GM18499 (cell line): ENCODE measurements around the gene PDZRN4.

Experiments
- ATAC-seq: cut with Tn5 transposase; IDR thresholded peaks from one replicate; pipeline ENCODE4 v1.9.1; 2021; ENCODE audit warnings: moderate number of reproducible peaks; ENCODE audit not compliant: insufficient read depth, unreplicated experiment

The PDZRN4 gene

GRCh38 chr12:41339784-41340183, 151.7 kb downstream of the PDZRN4 start:
- ATAC-seq: no peak

- no peak for ATAC-seq
Measured at GRCh38 chr12:41344776-41345470, 156.8 kb downstream of the PDZRN4 start.

GRCh38 chr12:41348198-41348597, 160.1 kb downstream of the PDZRN4 start:
- ATAC-seq: no peak

GRCh38 chr12:41356181-41356580, 168.1 kb downstream of the PDZRN4 start:
- ATAC-seq: no peak

GRCh38 chr12:41361738-41362137, 173.6 kb downstream of the PDZRN4 start:
- no peak for ATAC-seq

- no peak for ATAC-seq
Measured at GRCh38 chr12:41362510-41362909, 174.4 kb downstream of the PDZRN4 start.

GRCh38 chr12:41362931-41363330, 174.8 kb downstream of the PDZRN4 start:
- ATAC-seq: no peak

- ATAC-seq: no peak
Measured at GRCh38 chr12:41364211-41364610, 176.1 kb downstream of the PDZRN4 start.

- ATAC-seq: no peak
Measured at GRCh38 chr12:41365653-41366171, 177.6 kb downstream of the PDZRN4 start.

GRCh38 chr12:41367726-41368405, 179.7 kb downstream of the PDZRN4 start:
- ATAC-seq: no peak

- no peak for ATAC-seq
Measured at GRCh38 chr12:41380878-41381277, 192.8 kb downstream of the PDZRN4 start.

GRCh38 chr12:41402801-41403200, 214.7 kb downstream of the PDZRN4 start:
- no peak for ATAC-seq

- ATAC-seq: no peak
Measured at GRCh38 chr12:41407232-41407799, 219.2 kb downstream of the PDZRN4 start.

- ATAC-seq: no peak
Measured at GRCh38 chr12:41409628-41410027, 221.5 kb downstream of the PDZRN4 start.

GRCh38 chr12:41418586-41418985, 230.5 kb downstream of the PDZRN4 start:
- ATAC-seq: no peak

- no peak for ATAC-seq
Measured at GRCh38 chr12:41419131-41419893, 231.2 kb downstream of the PDZRN4 start.

GRCh38 chr12:41424651-41425050, 236.5 kb downstream of the PDZRN4 start:
- ATAC-seq: no peak

GRCh38 chr12:41433460-41433859, 245.3 kb downstream of the PDZRN4 start:
- no peak for ATAC-seq

- no peak for ATAC-seq
Measured at GRCh38 chr12:41436076-41436475, 248.0 kb downstream of the PDZRN4 start.

GRCh38 chr12:41437563-41437962, 249.4 kb downstream of the PDZRN4 start:
- ATAC-seq: no peak
